Measurements from ENCODE around the gene KIAA1217.

The KIAA1217 gene

GRCh38 chr10:24351961-24352360 lies 143.0 kb downstream of the KIAA1217 start:
- CTCF ChIA-PET: interaction anchor here (1.4 kb wide), 2 partner anchors 8 to 110 kb away, joined by 3 to 6 read pairs; no protein-coding TSS in a partner anchor
- TF ChIP-seq, protein P1, sequence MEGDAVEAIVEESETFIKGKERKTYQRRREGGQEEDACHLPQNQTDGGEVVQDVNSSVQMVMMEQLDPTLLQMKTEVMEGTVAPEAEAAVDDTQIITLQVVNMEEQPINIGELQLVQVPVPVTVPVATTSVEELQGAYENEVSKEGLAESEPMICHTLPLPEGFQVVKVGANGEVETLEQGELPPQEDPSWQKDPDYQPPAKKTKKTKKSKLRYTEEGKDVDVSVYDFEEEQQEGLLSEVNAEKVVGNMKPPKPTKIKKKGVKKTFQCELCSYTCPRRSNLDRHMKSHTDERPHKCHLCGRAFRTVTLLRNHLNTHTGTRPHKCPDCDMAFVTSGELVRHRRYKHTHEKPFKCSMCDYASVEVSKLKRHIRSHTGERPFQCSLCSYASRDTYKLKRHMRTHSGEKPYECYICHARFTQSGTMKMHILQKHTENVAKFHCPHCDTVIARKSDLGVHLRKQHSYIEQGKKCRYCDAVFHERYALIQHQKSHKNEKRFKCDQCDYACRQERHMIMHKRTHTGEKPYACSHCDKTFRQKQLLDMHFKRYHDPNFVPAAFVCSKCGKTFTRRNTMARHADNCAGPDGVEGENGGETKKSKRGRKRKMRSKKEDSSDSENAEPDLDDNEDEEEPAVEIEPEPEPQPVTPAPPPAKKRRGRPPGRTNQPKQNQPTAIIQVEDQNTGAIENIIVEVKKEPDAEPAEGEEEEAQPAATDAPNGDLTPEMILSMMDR (IDR thresholded peaks at IDR 0.05; ENCODE audit: insufficient read depth, low read length, missing control alignments): no peak
- no peak for DNase-seq (ENCODE audit: low read depth, low spot score)
- POLR2A ChIA-PET: interaction anchor here (0.6 kb wide), 1 partner anchor 18 kb away, joined by 3 read pairs; no protein-coding TSS in a partner anchor
- H3K4me3 ChIP-seq (ENCODE audit: low read depth, low read length): no peak overlapping the region

DNA sequence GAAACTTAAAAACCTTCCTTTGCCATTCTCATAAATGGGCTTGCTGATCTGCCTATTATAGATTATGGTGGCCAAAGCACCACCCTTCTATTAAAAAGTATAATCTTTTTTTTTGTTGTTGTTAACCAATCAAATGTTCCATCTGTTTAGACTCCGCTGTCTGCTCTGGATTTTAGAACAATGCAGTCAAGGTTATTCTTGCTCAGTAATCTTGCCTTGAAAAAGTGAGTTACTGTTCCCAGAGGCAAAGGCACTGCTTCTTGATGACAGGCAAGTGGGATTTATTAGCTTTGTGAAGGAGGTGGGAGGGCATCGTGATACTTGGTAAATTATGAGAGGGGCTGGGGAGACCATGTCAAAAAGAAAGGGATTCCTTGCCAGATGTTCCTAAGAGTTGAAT lies 143.5 kb downstream of the KIAA1217 start:
- CTCF ChIA-PET: interaction anchor here (1.2 to 1.4 kb wide), 3 partner anchors 111 to 343 kb away, joined by 3 read pairs; no protein-coding TSS in a partner anchor
- DNase-seq (ENCODE audit: low read depth, low spot score): no peak
- POLR2A ChIA-PET: no interaction called here
- TF ChIP-seq, protein P1 (IDR thresholded peaks at IDR 0.05; ENCODE audit: insufficient read depth, low read length, missing control alignments): no peak
- H3K4me3 ChIP-seq (ENCODE audit: low read depth, low read length): no peak overlapping the region

GRCh38 chr10:24353319-24353718 lies 144.4 kb downstream of the KIAA1217 start:
- TF ChIP-seq, protein P1 (IDR thresholded peaks at IDR 0.05; ENCODE audit: insufficient read depth, low read length, missing control alignments): no peak
- CTCF ChIA-PET: interaction anchor here (1.2 to 13.4 kb wide), 3 partner anchors 167 to 360 kb away, joined by 3 to 147 read pairs (median 3); no protein-coding TSS in a partner anchor
- POLR2A ChIA-PET: no interaction called here
- no peak for DNase-seq (ENCODE audit: low read depth, low spot score)
- no peak overlapping the region for H3K4me3 ChIP-seq (ENCODE audit: low read depth, low read length)

- no peak for DNase-seq (ENCODE audit: low read depth, low spot score)
- TF ChIP-seq, protein P1 (IDR thresholded peaks at IDR 0.05; ENCODE audit: insufficient read depth, low read length, missing control alignments): no peak
- CTCF ChIA-PET: interaction anchor here (1.0 to 13.4 kb wide), 2 partner anchors 14 to 361 kb away, joined by 3 to 147 read pairs; no protein-coding TSS in a partner anchor
- H3K4me3 ChIP-seq (ENCODE audit: low read depth, low read length): no peak overlapping the region
- POLR2A ChIA-PET: no interaction called here
These were observed 146.2 kb downstream of the KIAA1217 start for GRCh38 chr10:24355056-24355688.

GRCh38 chr10:24357344-24358004 lies 148.5 kb downstream of the KIAA1217 start:
- TF ChIP-seq, protein P1 (IDR thresholded peaks at IDR 0.05; ENCODE audit: insufficient read depth, low read length, missing control alignments): no peak
- CTCF ChIA-PET: interaction anchor here (0.6 to 13.4 kb wide), 7 partner anchors 14 to 364 kb away, joined by 3 to 147 read pairs (median 17); no protein-coding TSS in a partner anchor
- no peak for DNase-seq (ENCODE audit: low read depth, low spot score)
- H3K4me3 ChIP-seq (ENCODE audit: low read depth, low read length): no peak overlapping the region
- POLR2A ChIA-PET: no interaction called here

- POLR2A ChIA-PET: no interaction called here
- DNase-seq (ENCODE audit: low read depth, low spot score): no peak
- TF ChIP-seq, protein P1 (IDR thresholded peaks at IDR 0.05; ENCODE audit: insufficient read depth, low read length, missing control alignments): no peak
- H3K4me3 ChIP-seq (ENCODE audit: low read depth, low read length): no peak overlapping the region
- CTCF ChIA-PET: interaction anchor here (1.1 to 13.4 kb wide), 6 partner anchors 14 to 364 kb away, joined by 3 to 147 read pairs (median 24); no protein-coding TSS in a partner anchor
These were observed 149.1 kb downstream of the KIAA1217 start for GRCh38 chr10:24358022-24358421.
